H1 (cell line): ENCODE measurements around the gene TMEM232. TPM values are rescaled to one million over a fixed set of nuclear protein-coding genes. Genes with fewer than 3 reads are reported as not detected.

Experiments
- CTCF ChIA-PET: fragments of 300-600 bp; sonication (Branson Sonifier 250); formaldehyde crosslinking; loops from one replicate; lab custom pipeline; 2021; ENCODE audit not compliant: partially characterized antibody; lab: Charles Lee
- POLR2A ChIA-PET: fragments of 300-600 bp; sonication (Branson Sonifier 250); formaldehyde crosslinking; loops from one replicate; lab custom pipeline; 2021; ENCODE audit warnings: inconsistent platforms; ENCODE audit not compliant: partially characterized antibody; lab: Charles Lee
- DNase-seq, 2 experiments: peaks; one replicate each; pipeline versions ENCODE4 v3.0.0 to v3.0.0-alpha.2; 2010 to 2022; ENCODE audit warnings: low spot score in 2 of 2, low read depth in 1 of 2, mixed read lengths in 1 of 2
- FAIRE-seq: peaks from 2 replicates; lab custom pipeline; 2011; peaks lifted over from hg19 to GRCh38; lab: Jason Lieb, UNC
- H2AFZ ChIP-seq: 2 replicates; pipeline ENCODE4 v1.8.1; 2012; ENCODE audit warnings: low read length, inconsistent platforms
- H2AK5ac ChIP-seq: 2 replicates; pipeline ENCODE4 v1.6.1; 2013; ENCODE audit warnings: low read depth, low read length
- H2BK120ac ChIP-seq: replicated peaks from 2 replicates; pipeline ENCODE3; 2013; ENCODE audit warnings: low read depth, low read length, inconsistent platforms
- H2BK12ac ChIP-seq: 2 replicates; pipeline ENCODE4 v1.6.1; 2013; ENCODE audit warnings: low read depth, low read length
- H2BK15ac ChIP-seq: 2 replicates; pipeline ENCODE4 v1.6.1; 2013; ENCODE audit warnings: low read length
- H2BK20ac ChIP-seq: 2 replicates; pipeline ENCODE4 v1.6.1; 2013; ENCODE audit warnings: low read length
- H2BK5ac ChIP-seq: 2 replicates; pipeline ENCODE4 v1.6.1; 2013; ENCODE audit warnings: low read depth, low read length
- H3K14ac ChIP-seq: 2 replicates; pipeline ENCODE4 v1.6.1; 2013; ENCODE audit warnings: inconsistent platforms; ENCODE audit not compliant: insufficient read length
- H3K18ac ChIP-seq: 2 replicates; pipeline ENCODE4 v1.6.1; 2013; ENCODE audit warnings: low read length; ENCODE audit errors: extremely low read depth
- H3K23ac ChIP-seq: 2 replicates; pipeline ENCODE4 v1.6.1; 2013; ENCODE audit warnings: inconsistent platforms; ENCODE audit not compliant: insufficient read length
- H3K23me2 ChIP-seq: 2 replicates; pipeline ENCODE4 v1.6.1; 2013; ENCODE audit warnings: low read depth, low read length
- H3K27ac ChIP-seq: 2 replicates; pipeline ENCODE4 v1.6.1; 2011; ENCODE audit warnings: low read depth, low read length, inconsistent platforms
- H3K27me3 ChIP-seq, 4 experiments: replicated peaks in 1 of 4; 1 replicate in 1 of 4; 2 replicates in 3 of 4; pipeline versions ENCODE4 v1.6.1 to v1.8.1; 2011 to 2013; ENCODE audit warnings: low read length in 3 of 4, mild to moderate bottlenecking in 3 of 4, inconsistent platforms in 2 of 4, mixed read lengths in 2 of 4, moderate library complexity in 1 of 4; ENCODE audit not compliant: control insufficient read depth in 3 of 4, insufficient read depth in 3 of 4; ENCODE audit errors: extremely low read depth in 1 of 4
- H3K36me3 ChIP-seq, 4 experiments: 2 replicates each; pipeline versions ENCODE4 v1.6.1 to v1.8.1; 2011 to 2013; ENCODE audit warnings: mild to moderate bottlenecking in 4 of 4, low read length in 3 of 4, moderate library complexity in 2 of 4, control low read depth in 1 of 4, inconsistent platforms in 1 of 4; ENCODE audit not compliant: insufficient read depth in 4 of 4, control insufficient read depth in 2 of 4
- H3K4ac ChIP-seq: replicated peaks from 2 replicates; pipeline ENCODE3; 2013; ENCODE audit warnings: low read length, low read depth, mixed read lengths, inconsistent platforms; ENCODE audit not compliant: insufficient read length
- H3K4me1 ChIP-seq, 4 experiments: replicated peaks in 1 of 4; 1 replicate in 1 of 4; 2 replicates in 3 of 4; pipeline versions ENCODE4 v1.6.1 to v1.8.1; 2011 to 2013; ENCODE audit warnings: low read length in 3 of 4, inconsistent platforms in 2 of 4, mixed read lengths in 1 of 4; ENCODE audit not compliant: insufficient read depth in 4 of 4, control insufficient read depth in 3 of 4
- H3K4me2 ChIP-seq, 2 experiments: 2 replicates each; pipeline versions ENCODE4 v1.6.1 to v1.8.1; 2011 to 2013; ENCODE audit warnings: low read depth in 2 of 2, low read length in 2 of 2, control low read depth in 1 of 2, inconsistent platforms in 1 of 2, mild to moderate bottlenecking in 1 of 2; ENCODE audit not compliant: insufficient read depth in 1 of 2
- H3K4me3 ChIP-seq, 4 experiments: fragments of 200-600, 300-600 bp in 1 of 4; sonication (generic), shearing (Covaris generic), sonication (Bioruptor Twin) in 1 of 4; 2 replicates each; pipeline versions ENCODE4 v1.5.1 to v1.8.1; 2011 to 2016; ENCODE audit warnings: low read length in 4 of 4, low read depth in 3 of 4, control low read depth in 2 of 4, inconsistent platforms in 2 of 4, mild to moderate bottlenecking in 2 of 4, mixed read lengths in 1 of 4, moderate library complexity in 1 of 4; ENCODE audit not compliant: insufficient read depth in 2 of 4; ENCODE audit errors: extremely low read depth in 1 of 4
- H3K56ac ChIP-seq: replicated peaks from 2 replicates; pipeline ENCODE3; 2013; ENCODE audit warnings: low read depth, mild to moderate bottlenecking, mixed read lengths, low read length, inconsistent platforms; ENCODE audit not compliant: insufficient read length
- H3K79me1 ChIP-seq: 2 replicates; pipeline ENCODE4 v1.6.1; 2013; ENCODE audit warnings: low read depth, low read length, control low read depth
- H3K79me2 ChIP-seq, 2 experiments: 2 replicates each; pipeline versions ENCODE4 v1.6.1 to v1.8.1; 2012 to 2013; ENCODE audit warnings: low read length in 2 of 2, mild to moderate bottlenecking in 2 of 2, inconsistent platforms in 1 of 2; ENCODE audit not compliant: insufficient read depth in 2 of 2, control insufficient read depth in 1 of 2
- H3K9ac ChIP-seq, 4 experiments: replicated peaks in 1 of 4; 1 replicate in 1 of 4; 2 replicates in 3 of 4; pipeline versions ENCODE4 v1.6.1 to v1.8.1; 2011 to 2013; ENCODE audit warnings: low read depth in 3 of 4, low read length in 3 of 4, control low read depth in 2 of 4, mild to moderate bottlenecking in 2 of 4, moderate library complexity in 2 of 4, inconsistent platforms in 1 of 4; ENCODE audit errors: extremely low read depth in 1 of 4
- H3K9me3 ChIP-seq, 2 experiments: 2 replicates each; pipeline versions ENCODE4 v1.6.1 to v1.8.1; 2012 to 2013; ENCODE audit warnings: mild to moderate bottlenecking in 2 of 2, moderate library complexity in 2 of 2, control low read depth in 1 of 2, inconsistent platforms in 1 of 2, low read depth in 1 of 2, low read length in 1 of 2, mixed read lengths in 1 of 2; ENCODE audit not compliant: insufficient read depth in 2 of 2
- H4K20me1 ChIP-seq, 2 experiments: replicated peaks in 1 of 2; 2 replicates each; pipeline versions ENCODE3 to v1.8.1; 2011 to 2013; ENCODE audit warnings: inconsistent platforms in 2 of 2, low read length in 2 of 2, mild to moderate bottlenecking in 1 of 2; ENCODE audit not compliant: insufficient read depth in 2 of 2, control insufficient read depth in 1 of 2
- H4K5ac ChIP-seq: 2 replicates; pipeline ENCODE4 v1.6.1; 2013; ENCODE audit warnings: low read length, low read depth, mixed read lengths, inconsistent platforms; ENCODE audit not compliant: insufficient read length
- H4K8ac ChIP-seq: 2 replicates; pipeline ENCODE4 v1.8.0; 2013; ENCODE audit warnings: mild to moderate bottlenecking, moderate library complexity, low read length, inconsistent platforms; ENCODE audit not compliant: insufficient read depth; ENCODE audit errors: extremely low read depth
- H4K91ac ChIP-seq: replicated peaks from 2 replicates; pipeline ENCODE3; 2013; ENCODE audit warnings: low read length, mixed read lengths, inconsistent platforms; ENCODE audit not compliant: insufficient read length
- ASH2L ChIP-seq: fragments of 200-600, 300-600 bp; sonication (generic); IDR thresholded peaks from one replicate; pipeline ENCODE4 v1.7.1; 2017; ENCODE audit warnings: low read length
- WGBS, 2 experiments: shearing (Covaris generic) in 1 of 2; methylation state at CpG; one replicate each; pipeline versions ENCODE4 v1.1.6 to v1.1.7; 2013 to 2015; ENCODE audit warnings: low lambda C conversion rate in 2 of 2, mixed read lengths in 2 of 2, inconsistent platforms in 1 of 2, low coverage in 1 of 2, missing lambda C conversion rate in 1 of 2; ENCODE audit not compliant: insufficient replicate concordance in 2 of 2, insufficient coverage in 1 of 2, insufficient read length in 1 of 2; ENCODE audit errors: extremely low coverage in 1 of 2, missing lambda C conversion rate in 1 of 2; 5-methylcytosine and 5-hydroxymethylcytosine counted together
- polyA plus RNA-seq, 7 experiments: library from polyadenylated mRNA; depleted of rRNA in 3 of 7; stranded (reverse) in 5 of 7; unstranded in 2 of 7; fragments of >200 nt in 5 of 7; fragments of 200-250 nt in 2 of 7; gene quantifications; 1 replicate in 5 of 7; 2 replicates in 1 of 7; 4 replicates in 1 of 7; pipeline versions ENCODE4 v1.2.1 to v1.2.3, GENCODE V29; 2011 to 2013; ENCODE audit warnings: missing spikeins in 2 of 7, mixed read lengths in 2 of 7
- total RNA-seq: library from RNA; stranded (reverse); fragmentation: NEBNext Ultra II Directional; extraction: Animal tissue kit (Norgen Biotek cat#: 25700); gene quantifications from 2 replicates; pipeline ENCODE4 v1.2.1, GENCODE V29; 2021

TMEM232 gene
- total and polyA plus RNA-seq, 2 of the 8 experiments (the other 6 are each of a cell fraction or from before 2014, with no cell fraction given): 0.38 to 1.3 TPM

GRCh38 chr5:110644357-110644756 is 82.1 kb downstream of the TMEM232 start:
- Histone ChIP-seq H3K27me3 (no peaks in the 10 kb centered on the region), H4K20me1 (no peaks in the 10 kb centered on the region), H3K18ac (no peak overlapping the region), H2BK15ac (no peak overlapping the region), H2BK120ac (no peak overlapping the region), H3K4me3 (no peak overlapping the region), H3K4me1 (no peaks in the 10 kb centered on the region), H4K91ac (no peak overlapping the region), H3K79me2 (no peaks in the 10 kb centered on the region), H3K23me2 (no peaks in the 10 kb centered on the region), H3K56ac (no peak overlapping the region), H3K4ac (no peak overlapping the region), H3K4me2 (no peak overlapping the region), H2BK5ac (no peak overlapping the region), H2AK5ac (no peak overlapping the region), H3K9me3 (no peaks in the 10 kb centered on the region), H3K36me3 (no peaks in the 10 kb centered on the region), H3K9ac (no peak overlapping the region), H4K8ac (no peak overlapping the region), H3K27ac (no peak overlapping the region), H2AFZ (no peak overlapping the region), H2BK12ac (no peak overlapping the region), H4K5ac (no peak overlapping the region), H3K14ac (no peak overlapping the region), H2BK20ac (no peak overlapping the region), H3K23ac (no peak overlapping the region), H3K79me1 (no peaks in the 10 kb centered on the region)
- no peak for TF ChIP-seq ASH2L
- 86% methylated on average over 1 of the region's 1 CpG; no CpG with 5 or more reads in 1 of the 2 experiments for WGBS, 2 experiments
- no peak for DNase-seq
- CTCF ChIA-PET: no interaction called here
- POLR2A ChIA-PET: no interaction called here
- FAIRE-seq: no peak
